ENCODE results near the gene RIMS1. TPM values are rescaled to one million over a fixed set of nuclear protein-coding genes. Genes with fewer than 3 reads are reported as not detected.

Gene RIMS1
- total RNA-seq (2022; extraction: Qiagen RNA extraction) = not detected in 5 replicates

DNA sequence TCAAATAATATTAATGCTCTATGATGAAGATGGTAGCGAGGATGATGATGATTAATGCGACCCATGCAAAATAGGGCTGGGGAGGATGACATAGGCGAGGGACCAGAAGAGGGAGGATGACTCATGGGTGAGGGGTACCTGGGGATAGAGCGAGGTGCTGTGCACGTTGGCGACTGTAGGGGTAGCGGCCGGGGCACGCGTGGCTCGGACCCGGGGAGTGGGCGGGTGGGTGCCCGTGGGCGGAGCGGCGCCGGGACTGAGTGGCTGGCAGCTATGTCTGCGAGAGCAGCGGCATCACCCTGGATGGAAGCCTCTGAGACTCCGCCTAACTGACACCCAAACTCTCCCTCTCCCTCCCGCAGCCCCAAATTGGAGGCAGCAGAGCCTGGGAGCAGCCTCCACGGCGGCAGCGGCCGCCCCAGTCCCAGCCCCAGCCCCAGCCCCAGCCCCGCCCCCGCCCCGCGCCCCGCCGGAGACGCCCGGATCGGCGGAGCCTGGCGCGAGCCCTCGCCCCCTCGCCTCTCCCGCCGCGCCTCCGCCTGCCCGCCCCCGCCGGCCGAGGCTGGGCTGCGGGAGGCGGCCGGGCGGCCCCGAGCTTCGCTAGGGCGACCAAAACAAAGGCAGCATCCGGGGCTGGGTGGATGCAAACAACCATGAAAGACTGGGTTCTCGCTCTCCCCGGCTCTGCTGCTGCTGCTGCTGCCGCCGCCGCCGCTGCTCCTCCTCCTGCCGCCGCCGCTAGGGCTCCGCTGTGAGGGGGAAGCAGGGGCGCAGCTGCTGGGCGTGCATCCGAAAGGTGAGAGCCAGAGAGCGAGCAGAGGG, at the start of gene RIMS1:
Gene RIMS1, plus strand, starts transcription at position 367 of the 822 bp plus-strand sequence. CDS start 474 bp downstream, outside the sequence.

